Rectal smooth muscle tissue (tissue), 1 donor: ENCODE measurements around the gene OTOF.

Source experiments
- H3K27ac ChIP-seq: one replicate; pipeline ENCODE4 v1.7.0; 2013; ENCODE audit warnings: low read depth, low read length, inconsistent platforms
- H3K27me3 ChIP-seq: one replicate; pipeline ENCODE4 v1.7.0; 2013; ENCODE audit warnings: low read length; ENCODE audit not compliant: control insufficient read depth, insufficient read depth
- H3K36me3 ChIP-seq: one replicate; pipeline ENCODE4 v1.7.0; 2013; ENCODE audit warnings: low read length; ENCODE audit not compliant: control insufficient read depth, insufficient read depth
- H3K4me1 ChIP-seq: one replicate; pipeline ENCODE4 v1.7.0; 2013; ENCODE audit warnings: low read length; ENCODE audit not compliant: control insufficient read depth, insufficient read depth
- H3K4me3 ChIP-seq: one replicate; pipeline ENCODE4 v1.7.0; 2013; ENCODE audit warnings: low read length
- H3K9ac ChIP-seq: one replicate; pipeline ENCODE4 v1.7.0; 2013; ENCODE audit warnings: low read length

The OTOF gene

GRCh38 chr2:26444236-26444635 is 33.7 kb downstream of the OTOF start:
- H3K4me3 ChIP-seq = no peak overlapping the region

GRCh38 chr2:26442707-26443106 is 35.2 kb downstream of the OTOF start:
- Histone ChIP-seq H3K27ac (no peak overlapping the region), H3K36me3 (no peaks in the 10 kb centered on the region), H3K9ac (no peak overlapping the region), H3K4me1 (no peaks in the 10 kb centered on the region), H3K4me3 (no peak overlapping the region), H3K27me3 (no peaks in the 10 kb centered on the region)

More at GRCh38 chr2:26444236-26444635, 33.7 kb downstream of the OTOF start:
- Histone ChIP-seq H3K27me3 (no peaks in the 10 kb centered on the region), H3K27ac (no peak overlapping the region), H3K9ac (no peak overlapping the region), H3K36me3 (no peaks in the 10 kb centered on the region), H3K4me1 (no peaks in the 10 kb centered on the region)

GRCh38 chr2:26442301-26442700 is 35.6 kb downstream of the OTOF start:
- H3K27me3 ChIP-seq = no peaks in the 10 kb centered on the region
- no peak overlapping the region for H3K9ac ChIP-seq
- H3K4me1 ChIP-seq = no peaks in the 10 kb centered on the region
- H3K27ac ChIP-seq = no peak overlapping the region
- no peaks in the 10 kb centered on the region for H3K36me3 ChIP-seq
- H3K4me3 ChIP-seq = no peak overlapping the region

GRCh38 chr2:26438926-26439325 is 39.0 kb downstream of the OTOF start:
- Histone ChIP-seq H3K9ac (no peak overlapping the region), H3K4me1 (no peaks in the 10 kb centered on the region), H3K4me3 (no peak overlapping the region), H3K36me3 (no peaks in the 10 kb centered on the region), H3K27me3 (no peaks in the 10 kb centered on the region), H3K27ac (no peak overlapping the region)

GRCh38 chr2:26438526-26438925 is 39.4 kb downstream of the OTOF start:
- Histone ChIP-seq H3K27ac (no peak overlapping the region), H3K4me3 (no peak overlapping the region)

GRCh38 chr2:26435106-26435505 is 42.8 kb downstream of the OTOF start:
- H3K36me3 ChIP-seq = no peaks in the 10 kb centered on the region
- no peaks in the 10 kb centered on the region for H3K27me3 ChIP-seq
- no peak overlapping the region for H3K4me3 ChIP-seq
- no peak overlapping the region for H3K9ac ChIP-seq
- H3K4me1 ChIP-seq = no peaks in the 10 kb centered on the region
- H3K27ac ChIP-seq = no peak overlapping the region

More at GRCh38 chr2:26438526-26438925, 39.4 kb downstream of the OTOF start:
- no peaks in the 10 kb centered on the region for H3K4me1 ChIP-seq
- no peak overlapping the region for H3K9ac ChIP-seq
- H3K27me3 ChIP-seq = no peaks in the 10 kb centered on the region
- no peaks in the 10 kb centered on the region for H3K36me3 ChIP-seq

GRCh38 chr2:26432859-26433258 is 45.1 kb downstream of the OTOF start:
- H3K4me1 ChIP-seq = no peaks in the 10 kb centered on the region
- H3K4me3 ChIP-seq = no peak overlapping the region
- no peak overlapping the region for H3K27ac ChIP-seq
- H3K9ac ChIP-seq = no peak overlapping the region
- no peaks in the 10 kb centered on the region for H3K27me3 ChIP-seq
- H3K36me3 ChIP-seq = no peaks in the 10 kb centered on the region

- Histone ChIP-seq H3K36me3 (no peaks in the 10 kb centered on the region), H3K27ac (peak overlapping the region; percentile 5)
Observed at GRCh38 chr2:26432363-26432762, 45.6 kb downstream of the OTOF start.

GRCh38 chr2:26430826-26431225 is 47.1 kb downstream of the OTOF start:
- H3K36me3 ChIP-seq = no peaks in the 10 kb centered on the region
- no peaks in the 10 kb centered on the region for H3K27me3 ChIP-seq
- H3K9ac ChIP-seq = no peak overlapping the region

More at GRCh38 chr2:26432363-26432762, 45.6 kb downstream of the OTOF start:
- no peak overlapping the region for H3K4me3 ChIP-seq
- H3K9ac ChIP-seq = no peak overlapping the region
- no peaks in the 10 kb centered on the region for H3K27me3 ChIP-seq
- H3K4me1 ChIP-seq = no peaks in the 10 kb centered on the region

GRCh38 chr2:26429779-26430578 is 47.9 kb downstream of the OTOF start:
- Histone ChIP-seq H3K27ac (no peak overlapping the region), H3K4me3 (no peak overlapping the region), H3K9ac (no peak overlapping the region), H3K36me3 (no peaks in the 10 kb centered on the region), H3K4me1 (no peaks in the 10 kb centered on the region), H3K27me3 (no peaks in the 10 kb centered on the region)

More at GRCh38 chr2:26430826-26431225, 47.1 kb downstream of the OTOF start:
- no peak overlapping the region for H3K4me3 ChIP-seq
- H3K4me1 ChIP-seq = no peaks in the 10 kb centered on the region
- no peak overlapping the region for H3K27ac ChIP-seq

GRCh38 chr2:26428846-26429245 is 49.1 kb downstream of the OTOF start:
- Histone ChIP-seq H3K27me3 (no peaks in the 10 kb centered on the region), H3K9ac (no peak overlapping the region), H3K4me1 (no peaks in the 10 kb centered on the region), H3K4me3 (no peak overlapping the region), H3K36me3 (no peaks in the 10 kb centered on the region), H3K27ac (no peak overlapping the region)

GRCh38 chr2:26424221-26424620 is 53.7 kb downstream of the OTOF start:
- Histone ChIP-seq H3K27ac (no peak overlapping the region), H3K36me3 (no peaks in the 10 kb centered on the region), H3K9ac (no peak overlapping the region), H3K4me1 (no peaks in the 10 kb centered on the region), H3K27me3 (no peaks in the 10 kb centered on the region), H3K4me3 (no peak overlapping the region)

GRCh38 chr2:26423750-26424149 is 54.2 kb downstream of the OTOF start:
- H3K27me3 ChIP-seq = no peaks in the 10 kb centered on the region
- H3K27ac ChIP-seq = no peak overlapping the region
- no peak overlapping the region for H3K4me3 ChIP-seq
- H3K36me3 ChIP-seq = no peaks in the 10 kb centered on the region
- no peaks in the 10 kb centered on the region for H3K4me1 ChIP-seq
- H3K9ac ChIP-seq = no peak overlapping the region
